ENCODE data around the gene TBC1D9B. TPM values are rescaled to one million over a fixed set of nuclear protein-coding genes. Genes with fewer than 3 reads are reported as not detected.

Gene TBC1D9B
- total and polyA plus RNA-seq, 9 of the 15 experiments (the other 6 are each of a cell fraction or from before 2014, with no cell fraction given) = 2.9 to 59.1 (median 33.5) TPM

DNA sequence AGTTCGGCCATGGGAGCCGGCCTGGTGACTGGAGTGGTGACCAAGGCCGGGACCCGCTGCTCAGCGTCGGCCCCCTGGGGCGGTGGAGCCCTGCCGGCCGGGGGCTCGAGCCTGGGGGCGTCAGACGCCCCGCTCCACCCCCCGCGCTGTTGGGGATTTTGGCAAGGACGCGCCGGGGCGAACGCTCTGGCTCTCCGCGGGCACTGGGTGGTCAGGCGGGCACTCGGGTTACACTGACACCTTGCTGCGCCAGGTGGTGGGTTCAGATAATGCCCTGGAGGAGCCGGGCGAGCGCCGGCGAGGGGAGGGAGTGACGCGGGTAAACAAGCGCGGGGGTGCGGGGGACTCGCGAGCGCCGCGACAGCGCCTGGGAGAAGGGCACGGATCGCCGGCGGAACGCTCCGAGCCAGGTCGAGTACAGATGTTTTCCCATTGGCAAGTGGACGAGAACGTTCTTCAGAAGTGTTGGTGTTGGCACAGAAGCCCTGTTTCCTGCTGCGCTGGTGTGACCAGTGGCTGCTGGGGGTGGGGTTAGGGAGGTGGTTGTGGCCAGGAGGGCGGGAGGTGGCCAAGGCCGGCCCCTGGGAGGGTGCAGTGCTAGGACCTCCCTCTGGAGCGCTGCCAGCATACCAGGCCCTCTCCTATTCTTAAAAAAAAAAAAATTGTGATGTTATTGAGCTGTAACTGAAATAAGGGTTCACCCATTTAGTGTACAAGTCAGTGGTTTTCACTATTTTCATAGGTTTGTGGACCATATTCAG, 86.2 kb downstream of the TBC1D9B start (continued):
- TF ChIP-seq, protein P1, sequence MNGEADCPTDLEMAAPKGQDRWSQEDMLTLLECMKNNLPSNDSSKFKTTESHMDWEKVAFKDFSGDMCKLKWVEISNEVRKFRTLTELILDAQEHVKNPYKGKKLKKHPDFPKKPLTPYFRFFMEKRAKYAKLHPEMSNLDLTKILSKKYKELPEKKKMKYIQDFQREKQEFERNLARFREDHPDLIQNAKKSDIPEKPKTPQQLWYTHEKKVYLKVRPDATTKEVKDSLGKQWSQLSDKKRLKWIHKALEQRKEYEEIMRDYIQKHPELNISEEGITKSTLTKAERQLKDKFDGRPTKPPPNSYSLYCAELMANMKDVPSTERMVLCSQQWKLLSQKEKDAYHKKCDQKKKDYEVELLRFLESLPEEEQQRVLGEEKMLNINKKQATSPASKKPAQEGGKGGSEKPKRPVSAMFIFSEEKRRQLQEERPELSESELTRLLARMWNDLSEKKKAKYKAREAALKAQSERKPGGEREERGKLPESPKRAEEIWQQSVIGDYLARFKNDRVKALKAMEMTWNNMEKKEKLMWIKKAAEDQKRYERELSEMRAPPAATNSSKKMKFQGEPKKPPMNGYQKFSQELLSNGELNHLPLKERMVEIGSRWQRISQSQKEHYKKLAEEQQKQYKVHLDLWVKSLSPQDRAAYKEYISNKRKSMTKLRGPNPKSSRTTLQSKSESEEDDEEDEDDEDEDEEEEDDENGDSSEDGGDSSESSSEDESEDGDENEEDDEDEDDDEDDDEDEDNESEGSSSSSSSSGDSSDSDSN (IDR thresholded peaks at IDR 0.05; ENCODE audit: borderline replicate concordance in 1 of 2, low read depth in 2 of 2, low read length in 2 of 2) = peak in 1 of 2 experiments; percentile 19; a peak in 1 of 4 replicates
- TF ChIP-seq KAT7 (CRISPR knock-in tag; IDR thresholded peaks at IDR 0.05; ENCODE audit: borderline replicate concordance) = peak; percentile 96
- peak in 1 of 2 experiments; percentile 33; a peak in 1 of 4 replicates for TF ChIP-seq TBL1XR1 (IDR thresholded peaks at IDR 0.05; ENCODE audit: low read length in 2 of 2)
- peak; percentile 80 for TF ChIP-seq POLR2G (IDR thresholded peaks at IDR 0.05; ENCODE audit: low read depth, low read length)
- peak; percentile 98 for TF ChIP-seq CHD1 (IDR thresholded peaks at IDR 0.05; ENCODE audit: low read length)
- peak; percentile 3 for TF ChIP-seq HNRNPLL (IDR thresholded peaks at IDR 0.05; ENCODE audit: low read depth, low read length, poor library complexity, severe bottlenecking)
- TF ChIP-seq ARID1B (IDR thresholded peaks at IDR 0.05) = peak; percentile 70
- TF ChIP-seq, protein P2, sequence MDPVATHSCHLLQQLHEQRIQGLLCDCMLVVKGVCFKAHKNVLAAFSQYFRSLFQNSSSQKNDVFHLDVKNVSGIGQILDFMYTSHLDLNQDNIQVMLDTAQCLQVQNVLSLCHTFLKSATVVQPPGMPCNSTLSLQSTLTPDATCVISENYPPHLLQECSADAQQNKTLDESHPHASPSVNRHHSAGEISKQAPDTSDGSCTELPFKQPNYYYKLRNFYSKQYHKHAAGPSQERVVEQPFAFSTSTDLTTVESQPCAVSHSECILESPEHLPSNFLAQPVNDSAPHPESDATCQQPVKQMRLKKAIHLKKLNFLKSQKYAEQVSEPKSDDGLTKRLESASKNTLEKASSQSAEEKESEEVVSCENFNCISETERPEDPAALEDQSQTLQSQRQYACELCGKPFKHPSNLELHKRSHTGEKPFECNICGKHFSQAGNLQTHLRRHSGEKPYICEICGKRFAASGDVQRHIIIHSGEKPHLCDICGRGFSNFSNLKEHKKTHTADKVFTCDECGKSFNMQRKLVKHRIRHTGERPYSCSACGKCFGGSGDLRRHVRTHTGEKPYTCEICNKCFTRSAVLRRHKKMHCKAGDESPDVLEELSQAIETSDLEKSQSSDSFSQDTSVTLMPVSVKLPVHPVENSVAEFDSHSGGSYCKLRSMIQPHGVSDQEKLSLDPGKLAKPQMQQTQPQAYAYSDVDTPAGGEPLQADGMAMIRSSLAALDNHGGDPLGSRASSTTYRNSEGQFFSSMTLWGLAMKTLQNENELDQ (CRISPR knock-in tag; IDR thresholded peaks at IDR 0.05; ENCODE audit: borderline replicate concordance) = 0 out of 2 replicates have a peak, but pooled peaks have one; percentile 83
- TF ChIP-seq, protein P3, sequence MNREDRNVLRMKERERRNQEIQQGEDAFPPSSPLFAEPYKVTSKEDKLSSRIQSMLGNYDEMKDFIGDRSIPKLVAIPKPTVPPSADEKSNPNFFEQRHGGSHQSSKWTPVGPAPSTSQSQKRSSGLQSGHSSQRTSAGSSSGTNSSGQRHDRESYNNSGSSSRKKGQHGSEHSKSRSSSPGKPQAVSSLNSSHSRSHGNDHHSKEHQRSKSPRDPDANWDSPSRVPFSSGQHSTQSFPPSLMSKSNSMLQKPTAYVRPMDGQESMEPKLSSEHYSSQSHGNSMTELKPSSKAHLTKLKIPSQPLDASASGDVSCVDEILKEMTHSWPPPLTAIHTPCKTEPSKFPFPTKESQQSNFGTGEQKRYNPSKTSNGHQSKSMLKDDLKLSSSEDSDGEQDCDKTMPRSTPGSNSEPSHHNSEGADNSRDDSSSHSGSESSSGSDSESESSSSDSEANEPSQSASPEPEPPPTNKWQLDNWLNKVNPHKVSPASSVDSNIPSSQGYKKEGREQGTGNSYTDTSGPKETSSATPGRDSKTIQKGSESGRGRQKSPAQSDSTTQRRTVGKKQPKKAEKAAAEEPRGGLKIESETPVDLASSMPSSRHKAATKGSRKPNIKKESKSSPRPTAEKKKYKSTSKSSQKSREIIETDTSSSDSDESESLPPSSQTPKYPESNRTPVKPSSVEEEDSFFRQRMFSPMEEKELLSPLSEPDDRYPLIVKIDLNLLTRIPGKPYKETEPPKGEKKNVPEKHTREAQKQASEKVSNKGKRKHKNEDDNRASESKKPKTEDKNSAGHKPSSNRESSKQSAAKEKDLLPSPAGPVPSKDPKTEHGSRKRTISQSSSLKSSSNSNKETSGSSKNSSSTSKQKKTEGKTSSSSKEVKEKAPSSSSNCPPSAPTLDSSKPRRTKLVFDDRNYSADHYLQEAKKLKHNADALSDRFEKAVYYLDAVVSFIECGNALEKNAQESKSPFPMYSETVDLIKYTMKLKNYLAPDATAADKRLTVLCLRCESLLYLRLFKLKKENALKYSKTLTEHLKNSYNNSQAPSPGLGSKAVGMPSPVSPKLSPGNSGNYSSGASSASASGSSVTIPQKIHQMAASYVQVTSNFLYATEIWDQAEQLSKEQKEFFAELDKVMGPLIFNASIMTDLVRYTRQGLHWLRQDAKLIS (CRISPR knock-in tag; IDR thresholded peaks at IDR 0.05) = peak; percentile 93
- TF ChIP-seq DMBX1 (CRISPR knock-in tag; IDR thresholded peaks at IDR 0.05; ENCODE audit: borderline replicate concordance) = no peak
- no peak for TF ChIP-seq HEY1 (CRISPR knock-in tag; IDR thresholded peaks at IDR 0.05; ENCODE audit: borderline replicate concordance)
- no peak for TF ChIP-seq ZNF785 (CRISPR knock-in tag; IDR thresholded peaks at IDR 0.05)
- TF ChIP-seq, protein P4, sequence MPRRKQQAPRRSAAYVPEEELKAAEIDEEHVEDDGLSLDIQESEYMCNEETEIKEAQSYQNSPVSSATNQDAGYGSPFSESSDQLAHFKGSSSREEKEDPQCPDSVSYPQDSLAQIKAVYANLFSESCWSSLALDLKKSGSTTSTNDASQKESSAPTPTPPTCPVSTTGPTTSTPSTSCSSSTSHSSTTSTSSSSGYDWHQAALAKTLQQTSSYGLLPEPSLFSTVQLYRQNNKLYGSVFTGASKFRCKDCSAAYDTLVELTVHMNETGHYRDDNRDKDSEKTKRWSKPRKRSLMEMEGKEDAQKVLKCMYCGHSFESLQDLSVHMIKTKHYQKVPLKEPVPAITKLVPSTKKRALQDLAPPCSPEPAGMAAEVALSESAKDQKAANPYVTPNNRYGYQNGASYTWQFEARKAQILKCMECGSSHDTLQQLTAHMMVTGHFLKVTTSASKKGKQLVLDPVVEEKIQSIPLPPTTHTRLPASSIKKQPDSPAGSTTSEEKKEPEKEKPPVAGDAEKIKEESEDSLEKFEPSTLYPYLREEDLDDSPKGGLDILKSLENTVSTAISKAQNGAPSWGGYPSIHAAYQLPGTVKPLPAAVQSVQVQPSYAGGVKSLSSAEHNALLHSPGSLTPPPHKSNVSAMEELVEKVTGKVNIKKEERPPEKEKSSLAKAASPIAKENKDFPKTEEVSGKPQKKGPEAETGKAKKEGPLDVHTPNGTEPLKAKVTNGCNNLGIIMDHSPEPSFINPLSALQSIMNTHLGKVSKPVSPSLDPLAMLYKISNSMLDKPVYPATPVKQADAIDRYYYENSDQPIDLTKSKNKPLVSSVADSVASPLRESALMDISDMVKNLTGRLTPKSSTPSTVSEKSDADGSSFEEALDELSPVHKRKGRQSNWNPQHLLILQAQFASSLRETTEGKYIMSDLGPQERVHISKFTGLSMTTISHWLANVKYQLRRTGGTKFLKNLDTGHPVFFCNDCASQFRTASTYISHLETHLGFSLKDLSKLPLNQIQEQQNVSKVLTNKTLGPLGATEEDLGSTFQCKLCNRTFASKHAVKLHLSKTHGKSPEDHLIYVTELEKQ (CRISPR knock-in tag; IDR thresholded peaks at IDR 0.05) = no peak

Measured in K562 (cell line).